PC-9 (cell line): ENCODE results near the gene DLGAP3. TPM values are rescaled to one million over a fixed set of nuclear protein-coding genes. Genes with fewer than 3 reads are reported as not detected.

Experiments
- BruUV-seq: library from RNA; stranded (reverse); fragments of 400-500 nt; replicated peaks from 2 replicates; lab custom pipeline; 2021; lab: Mats Ljungman, UMichigan
- CTCF ChIA-PET: fragments of 300-600 bp; sonication (Branson Sonifier 250); formaldehyde crosslinking; loops from one replicate; lab custom pipeline; 2022; ENCODE audit warnings: antibody characterized with exemption; lab: Charles Lee
- POLR2A ChIA-PET: fragments of 300-600 bp; sonication (Branson Sonifier 250); formaldehyde crosslinking; loops from one replicate; lab custom pipeline; 2022; ENCODE audit warnings: antibody characterized with exemption; ENCODE audit not compliant: unreplicated experiment; lab: Charles Lee
- DNase-seq, 2 experiments: peaks; one replicate each; pipeline versions ENCODE4 v3.0.0 to v3.0.0-alpha.2; 2015 to 2022; ENCODE audit warnings: mixed read lengths in 1 of 2
- H2AFZ ChIP-seq: fragments of 200-600 bp; sonication (generic); 2 replicates; pipeline ENCODE4 v1.8.1; 2017; ENCODE audit warnings: antibody characterized with exemption
- H3F3A ChIP-seq: fragments of 200-600 bp; sonication (generic); 2 replicates; pipeline ENCODE4 v1.8.1; 2017; ENCODE audit warnings: antibody characterized with exemption, mild to moderate bottlenecking, low read depth; ENCODE audit not compliant: insufficient read depth
- H3K27ac ChIP-seq: fragments of 200-600 bp; sonication (generic); 2 replicates; pipeline ENCODE4 v1.6.1; 2016; ENCODE audit warnings: mixed run types
- H3K27me3 ChIP-seq: fragments of 200-600 bp; sonication (generic); 2 replicates; pipeline ENCODE4 v1.6.1; 2016; ENCODE audit warnings: low read depth, mixed run types; ENCODE audit not compliant: insufficient read depth
- H3K36me3 ChIP-seq: fragments of 200-600 bp; sonication (generic); 2 replicates; pipeline ENCODE4 v1.6.1; 2016; ENCODE audit warnings: low read depth, mixed run types
- H3K4me1 ChIP-seq: fragments of 200-600 bp; sonication (generic); replicated peaks from 2 replicates; pipeline ENCODE4 v1.6.1; 2016; ENCODE audit warnings: mixed run types; ENCODE audit not compliant: insufficient read depth
- H3K4me2 ChIP-seq: fragments of 200-600 bp; sonication (generic); 2 replicates; pipeline ENCODE4 v1.6.1; 2017; ENCODE audit warnings: mixed run types
- H3K4me3 ChIP-seq: fragments of 200-600 bp; sonication (generic); 2 replicates; pipeline ENCODE4 v1.6.1; 2016; ENCODE audit warnings: mixed run types
- H3K79me2 ChIP-seq: fragments of 200-600 bp; sonication (generic); 2 replicates; pipeline ENCODE4 v1.6.1; 2017; ENCODE audit warnings: low read depth, mixed run types
- H3K9me2 ChIP-seq: fragments of 200-600 bp; sonication (generic); 2 replicates; pipeline ENCODE4 v1.8.1; 2017; ENCODE audit warnings: mild to moderate bottlenecking; ENCODE audit not compliant: insufficient read depth
- H3K9me3 ChIP-seq: fragments of 200-600 bp; sonication (generic); 2 replicates; pipeline ENCODE4 v1.8.1; 2016; ENCODE audit warnings: low read depth; ENCODE audit not compliant: insufficient read depth
- H4K20me1 ChIP-seq: fragments of 200-600 bp; sonication (generic); 2 replicates; pipeline ENCODE4 v1.8.1; 2017; ENCODE audit not compliant: insufficient read depth
- CTCF ChIP-seq: fragments of 200-600 bp; sonication (generic); conservative IDR thresholded peaks from 2 replicates; pipeline ENCODE4 v1.6.1; 2017; ENCODE audit warnings: mixed run types, antibody characterized with exemption, mild to moderate bottlenecking, moderate library complexity
- EZH2 ChIP-seq: fragments of 200-600 bp; sonication (generic); IDR thresholded peaks from 2 replicates; pipeline ENCODE4 v1.8.0; 2017; ENCODE audit warnings: antibody characterized with exemption, low read depth
- intact Hi-C: fragments of 100-400 bp; cut with micrococcal nuclease; formaldehyde crosslinking; loops from one replicate; pipeline ENCODE4 v1.10.0; 2022; ENCODE audit not compliant: unreplicated experiment
- total RNA-seq: library from RNA; stranded (reverse); gene quantifications from 2 replicates; pipeline ENCODE4 v1.2.3, GENCODE V29; 2021

DLGAP3 gene
- total RNA-seq, 1 experiment from 2014 or later, result not detected

GRCh38 chr1:34911465-34911864 is 18.0 kb downstream of the DLGAP3 start:
- no peaks in the 10 kb centered on the region for H4K20me1 ChIP-seq
- no TSS peak for BruUV-seq
- no peak overlapping the region for H2AFZ ChIP-seq
- POLR2A ChIA-PET, result no interaction called here
- no peaks in the 10 kb centered on the region for H3K9me2 ChIP-seq
- H3K4me3 ChIP-seq, result no peak overlapping the region
- no peak for DNase-seq
- no peaks in the 10 kb centered on the region for H3K9me3 ChIP-seq
- no peak overlapping the region for H3K4me2 ChIP-seq
- no peaks in the 10 kb centered on the region for H3K79me2 ChIP-seq
- intact Hi-C loops, result no loop called here
- no peak overlapping the region for H3K27ac ChIP-seq
- TF ChIP-seq CTCF, result no peak
- no peak for TF ChIP-seq EZH2
- H3K36me3 ChIP-seq, result no peaks in the 10 kb centered on the region
- CTCF ChIA-PET, result interaction anchor here (0.6 kb wide), 1 partner anchor 667 kb away, joined by 3 read pairs; no protein-coding TSS in a partner anchor
- H3F3A ChIP-seq, result no peaks in the 10 kb centered on the region
- H3K27me3 ChIP-seq, result peaks cover 96% of the 10 kb centered on the region
- no peaks in the 10 kb centered on the region for H3K4me1 ChIP-seq

- H3K27me3 ChIP-seq, result peaks cover 93% of the 10 kb centered on the region
- H3K79me2 ChIP-seq, result no peaks in the 10 kb centered on the region
- no peak for DNase-seq
- H3K36me3 ChIP-seq, result no peaks in the 10 kb centered on the region
- H2AFZ ChIP-seq, result no peak overlapping the region
- no peaks in the 10 kb centered on the region for H3K9me2 ChIP-seq
- H3K27ac ChIP-seq, result no peak overlapping the region
- no peaks in the 10 kb centered on the region for H3F3A ChIP-seq
- no peaks in the 10 kb centered on the region for H3K4me1 ChIP-seq
- intact Hi-C loops, result no loop called here
- no TSS peak for BruUV-seq
- POLR2A ChIA-PET, result no interaction called here
- H3K4me3 ChIP-seq, result no peak overlapping the region
- H4K20me1 ChIP-seq, result no peaks in the 10 kb centered on the region
- H3K4me2 ChIP-seq, result no peak overlapping the region
- CTCF ChIA-PET, result no interaction called here
- no peak for TF ChIP-seq EZH2
- no peak for TF ChIP-seq CTCF
- H3K9me3 ChIP-seq, result no peaks in the 10 kb centered on the region
These were observed 19.0 kb downstream of the DLGAP3 start for GRCh38 chr1:34910425-34910824.

GRCh38 chr1:34908369-34908768 is 21.1 kb downstream of the DLGAP3 start:
- CTCF ChIA-PET, result no interaction called here
- H3K27ac ChIP-seq, result no peak overlapping the region
- no peaks in the 10 kb centered on the region for H3K9me2 ChIP-seq
- no peaks in the 10 kb centered on the region for H3F3A ChIP-seq
- no peak overlapping the region for H3K4me3 ChIP-seq
- no peak overlapping the region for H2AFZ ChIP-seq
- no peaks in the 10 kb centered on the region for H3K79me2 ChIP-seq
- peaks cover 93% of the 10 kb centered on the region for H3K27me3 ChIP-seq
- no peak overlapping the region for H3K4me2 ChIP-seq
- no peaks in the 10 kb centered on the region for H3K36me3 ChIP-seq
- no peak for DNase-seq
- POLR2A ChIA-PET, result no interaction called here
- H3K9me3 ChIP-seq, result no peaks in the 10 kb centered on the region
- BruUV-seq, result no TSS peak
- TF ChIP-seq CTCF (no peak), EZH2 (no peak)
- intact Hi-C loops, result no loop called here
- no peaks in the 10 kb centered on the region for H3K4me1 ChIP-seq
- H4K20me1 ChIP-seq, result no peaks in the 10 kb centered on the region
